Smooth muscle cell (in vitro differentiated cells): ENCODE results near the gene DRD4. TPM values are rescaled to one million over a fixed set of nuclear protein-coding genes. Genes with fewer than 3 reads are reported as not detected.

Experiments
- DNase-seq: peaks from one replicate; lab custom pipeline; 2025; ENCODE audit not compliant: unreplicated experiment; lab: John Stamatoyannopoulos, UW
- H2AFZ ChIP-seq: fragments of 200-600 bp; sonication (generic); 2 replicates; pipeline ENCODE4 v1.6.0; 2016; ENCODE audit warnings: antibody characterized with exemption, low read depth, mild to moderate bottlenecking
- H3F3A ChIP-seq: fragments of 200-600 bp; sonication (generic); 2 replicates; pipeline ENCODE4 v1.6.0; 2017; ENCODE audit warnings: antibody characterized with exemption, low read depth
- H3K27ac ChIP-seq: fragments of 200-600 bp; sonication (generic); 2 replicates; pipeline ENCODE4 v1.5.1; 2016; ENCODE audit warnings: low read depth, mild to moderate bottlenecking
- H3K27me3 ChIP-seq: fragments of 200-600 bp; sonication (generic); 2 replicates; pipeline ENCODE4 v1.6.1; 2016; ENCODE audit warnings: low read depth, mild to moderate bottlenecking
- H3K36me3 ChIP-seq: fragments of 200-600 bp; sonication (generic); 2 replicates; pipeline ENCODE4 v1.5.1; 2016; ENCODE audit warnings: low read depth
- H3K4me1 ChIP-seq: fragments of 200-600 bp; sonication (generic); 2 replicates; pipeline ENCODE4 v1.5.1; 2016; ENCODE audit warnings: low read depth
- H3K4me2 ChIP-seq: fragments of 200-600 bp; sonication (generic); 2 replicates; pipeline ENCODE4 v1.6.0; 2016; ENCODE audit warnings: mild to moderate bottlenecking
- H3K4me3 ChIP-seq: fragments of 200-600 bp; sonication (generic); 2 replicates; pipeline ENCODE4 v1.5.1; 2016; ENCODE audit warnings: mild to moderate bottlenecking
- H3K79me2 ChIP-seq: fragments of 200-600 bp; sonication (generic); 2 replicates; pipeline ENCODE4 v1.6.0; 2016; ENCODE audit warnings: low read depth, mild to moderate bottlenecking
- H3K9ac ChIP-seq: fragments of 200-600 bp; sonication (generic); 2 replicates; pipeline ENCODE4 v1.6.0; 2016; ENCODE audit warnings: low read depth
- H3K9me3 ChIP-seq: fragments of 200-600 bp; sonication (generic); replicated peaks from 2 replicates; pipeline ENCODE4 v1.5.1; 2016; ENCODE audit warnings: low read depth
- H4K20me1 ChIP-seq: fragments of 200-600 bp; sonication (generic); 2 replicates; pipeline ENCODE4 v1.6.0; 2016; ENCODE audit warnings: low read depth
- CTCF ChIP-seq: fragments of 200-600 bp; sonication (generic); IDR thresholded peaks from 2 replicates; pipeline ENCODE4 v1.5.1; 2017; ENCODE audit warnings: borderline replicate concordance, mild to moderate bottlenecking, antibody characterized with exemption; ENCODE audit not compliant: insufficient read depth, poor library complexity, severe bottlenecking
- WGBS: methylation state at CpG from one replicate; pipeline ENCODE4 v1.1.7; 2016; ENCODE audit warnings: low lambda C conversion rate; 5-methylcytosine and 5-hydroxymethylcytosine counted together
- polyA plus RNA-seq: library from polyadenylated mRNA; unstranded; fragments of >200 nt; fragmentation: Nextera tagmentation; extraction: Ambion mirVana; gene quantifications from 2 replicates; pipeline ENCODE4 v1.2.1, GENCODE V29; 2016
- total RNA-seq: library from RNA; depleted of rRNA; stranded (reverse); fragments of >200 nt; gene quantifications from 2 replicates; pipeline ENCODE4 v1.2.3, GENCODE V29; 2014

The DRD4 gene
- total and polyA plus RNA-seq, 2 experiments from 2014 or later, result 2.7 TPM; not detected in 1

GRCh38 chr11:611001-611996, 25.8 kb upstream of the DRD4 start:
- Histone ChIP-seq H2AFZ (no peak overlapping the region), H3K27ac (no peak overlapping the region), H3K9me3 (no peaks in the 10 kb centered on the region), H3K36me3 (peaks cover 4% of the 10 kb centered on the region), H3K4me1 (peaks cover 7% of the 10 kb centered on the region), H3K4me3 (no peak overlapping the region), H4K20me1 (peaks cover 48% of the 10 kb centered on the region), H3K27me3 (no peaks in the 10 kb centered on the region), H3K79me2 (no peaks in the 10 kb centered on the region), H3K9ac (no peak overlapping the region), H3K4me2 (no peak overlapping the region), H3F3A (peaks cover 14% of the 10 kb centered on the region)
- no peak for DNase-seq
- WGBS, result 99% methylated on average over 42 of the region's 49 CpGs
- no peak for TF ChIP-seq CTCF

- H3K9ac ChIP-seq, result no peak overlapping the region
- peaks cover under 1% of the 10 kb centered on the region for H3K36me3 ChIP-seq
- H3F3A ChIP-seq, result peaks cover 14% of the 10 kb centered on the region
- no peak overlapping the region for H2AFZ ChIP-seq
- no peak overlapping the region for H3K4me3 ChIP-seq
- peaks cover 48% of the 10 kb centered on the region for H4K20me1 ChIP-seq
- H3K9me3 ChIP-seq, result no peaks in the 10 kb centered on the region
- no peak overlapping the region for H3K4me2 ChIP-seq
- H3K27me3 ChIP-seq, result no peaks in the 10 kb centered on the region
- no peaks in the 10 kb centered on the region for H3K79me2 ChIP-seq
- TF ChIP-seq CTCF, result no peak
- 83% methylated on average over 24 of the region's 27 CpGs for WGBS
- H3K27ac ChIP-seq, result no peak overlapping the region
- peaks cover 7% of the 10 kb centered on the region for H3K4me1 ChIP-seq
- DNase-seq, result no peak
Measured at GRCh38 chr11:612201-612960, 24.7 kb upstream of the DRD4 start.

- no peak overlapping the region for H2AFZ ChIP-seq
- no peaks in the 10 kb centered on the region for H3K79me2 ChIP-seq
- no peak overlapping the region for H3K4me3 ChIP-seq
- no peak for TF ChIP-seq CTCF
- H3K27ac ChIP-seq, result no peak overlapping the region
- WGBS, result 99% methylated on average over 9 of the region's 10 CpGs
- no peak overlapping the region for H3K9ac ChIP-seq
- peaks cover 48% of the 10 kb centered on the region for H4K20me1 ChIP-seq
- H3K36me3 ChIP-seq, result no peaks in the 10 kb centered on the region
- no peak for DNase-seq
- H3K4me2 ChIP-seq, result no peak overlapping the region
- H3K27me3 ChIP-seq, result no peaks in the 10 kb centered on the region
- H3K9me3 ChIP-seq, result no peaks in the 10 kb centered on the region
- peaks cover 7% of the 10 kb centered on the region for H3K4me1 ChIP-seq
- peaks cover 14% of the 10 kb centered on the region for H3F3A ChIP-seq
Measured at GRCh38 chr11:612961-613300, 24.1 kb upstream of the DRD4 start.
